H1 (cell line): ENCODE data around the gene EXT2. TPM values are rescaled to one million over a fixed set of nuclear protein-coding genes. Genes with fewer than 3 reads are reported as not detected.

Experiments
- CTCF ChIA-PET: fragments of 300-600 bp; sonication (Branson Sonifier 250); formaldehyde crosslinking; loops from one replicate; lab custom pipeline; 2021; ENCODE audit not compliant: partially characterized antibody; lab: Charles Lee
- POLR2A ChIA-PET: fragments of 300-600 bp; sonication (Branson Sonifier 250); formaldehyde crosslinking; loops from one replicate; lab custom pipeline; 2021; ENCODE audit warnings: inconsistent platforms; ENCODE audit not compliant: partially characterized antibody; lab: Charles Lee
- DNase-seq, 2 experiments: peaks; one replicate each; pipeline versions ENCODE4 v3.0.0 to v3.0.0-alpha.2; 2010 to 2022; ENCODE audit warnings: low spot score in 2 of 2, low read depth in 1 of 2, mixed read lengths in 1 of 2
- FAIRE-seq: peaks from 2 replicates; lab custom pipeline; 2011; peaks lifted over from hg19 to GRCh38; lab: Jason Lieb, UNC
- H2AFZ ChIP-seq: 2 replicates; pipeline ENCODE4 v1.8.1; 2012; ENCODE audit warnings: low read length, inconsistent platforms
- H2AK5ac ChIP-seq: 2 replicates; pipeline ENCODE4 v1.6.1; 2013; ENCODE audit warnings: low read depth, low read length
- H2BK120ac ChIP-seq: replicated peaks from 2 replicates; pipeline ENCODE3; 2013; ENCODE audit warnings: low read depth, low read length, inconsistent platforms
- H2BK12ac ChIP-seq: 2 replicates; pipeline ENCODE4 v1.6.1; 2013; ENCODE audit warnings: low read depth, low read length
- H2BK15ac ChIP-seq: 2 replicates; pipeline ENCODE4 v1.6.1; 2013; ENCODE audit warnings: low read length
- H2BK20ac ChIP-seq: 2 replicates; pipeline ENCODE4 v1.6.1; 2013; ENCODE audit warnings: low read length
- H2BK5ac ChIP-seq: 2 replicates; pipeline ENCODE4 v1.6.1; 2013; ENCODE audit warnings: low read depth, low read length
- H3K14ac ChIP-seq: 2 replicates; pipeline ENCODE4 v1.6.1; 2013; ENCODE audit warnings: inconsistent platforms; ENCODE audit not compliant: insufficient read length
- H3K18ac ChIP-seq: 2 replicates; pipeline ENCODE4 v1.6.1; 2013; ENCODE audit warnings: low read length; ENCODE audit errors: extremely low read depth
- H3K23ac ChIP-seq: 2 replicates; pipeline ENCODE4 v1.6.1; 2013; ENCODE audit warnings: inconsistent platforms; ENCODE audit not compliant: insufficient read length
- H3K23me2 ChIP-seq: 2 replicates; pipeline ENCODE4 v1.6.1; 2013; ENCODE audit warnings: low read depth, low read length
- H3K27ac ChIP-seq: 2 replicates; pipeline ENCODE4 v1.6.1; 2011; ENCODE audit warnings: low read depth, low read length, inconsistent platforms
- H3K27me3 ChIP-seq, 4 experiments: replicated peaks in 1 of 4; 1 replicate in 1 of 4; 2 replicates in 3 of 4; pipeline versions ENCODE4 v1.6.1 to v1.8.1; 2011 to 2013; ENCODE audit warnings: low read length in 3 of 4, mild to moderate bottlenecking in 3 of 4, inconsistent platforms in 2 of 4, mixed read lengths in 2 of 4, moderate library complexity in 1 of 4; ENCODE audit not compliant: control insufficient read depth in 3 of 4, insufficient read depth in 3 of 4; ENCODE audit errors: extremely low read depth in 1 of 4
- H3K36me3 ChIP-seq, 4 experiments: 2 replicates each; pipeline versions ENCODE4 v1.6.1 to v1.8.1; 2011 to 2013; ENCODE audit warnings: mild to moderate bottlenecking in 4 of 4, low read length in 3 of 4, moderate library complexity in 2 of 4, control low read depth in 1 of 4, inconsistent platforms in 1 of 4; ENCODE audit not compliant: insufficient read depth in 4 of 4, control insufficient read depth in 2 of 4
- H3K4ac ChIP-seq: replicated peaks from 2 replicates; pipeline ENCODE3; 2013; ENCODE audit warnings: low read length, low read depth, mixed read lengths, inconsistent platforms; ENCODE audit not compliant: insufficient read length
- H3K4me1 ChIP-seq, 4 experiments: replicated peaks in 1 of 4; 1 replicate in 1 of 4; 2 replicates in 3 of 4; pipeline versions ENCODE4 v1.6.1 to v1.8.1; 2011 to 2013; ENCODE audit warnings: low read length in 3 of 4, inconsistent platforms in 2 of 4, mixed read lengths in 1 of 4; ENCODE audit not compliant: insufficient read depth in 4 of 4, control insufficient read depth in 3 of 4
- H3K4me2 ChIP-seq, 2 experiments: 2 replicates each; pipeline versions ENCODE4 v1.6.1 to v1.8.1; 2011 to 2013; ENCODE audit warnings: low read depth in 2 of 2, low read length in 2 of 2, control low read depth in 1 of 2, inconsistent platforms in 1 of 2, mild to moderate bottlenecking in 1 of 2; ENCODE audit not compliant: insufficient read depth in 1 of 2
- H3K4me3 ChIP-seq, 4 experiments: fragments of 200-600, 300-600 bp in 1 of 4; sonication (generic), shearing (Covaris generic), sonication (Bioruptor Twin) in 1 of 4; 2 replicates each; pipeline versions ENCODE4 v1.5.1 to v1.8.1; 2011 to 2016; ENCODE audit warnings: low read length in 4 of 4, low read depth in 3 of 4, control low read depth in 2 of 4, inconsistent platforms in 2 of 4, mild to moderate bottlenecking in 2 of 4, mixed read lengths in 1 of 4, moderate library complexity in 1 of 4; ENCODE audit not compliant: insufficient read depth in 2 of 4; ENCODE audit errors: extremely low read depth in 1 of 4
- H3K56ac ChIP-seq: replicated peaks from 2 replicates; pipeline ENCODE3; 2013; ENCODE audit warnings: low read depth, mild to moderate bottlenecking, mixed read lengths, low read length, inconsistent platforms; ENCODE audit not compliant: insufficient read length
- H3K79me1 ChIP-seq: 2 replicates; pipeline ENCODE4 v1.6.1; 2013; ENCODE audit warnings: low read depth, low read length, control low read depth
- H3K79me2 ChIP-seq, 2 experiments: 2 replicates each; pipeline versions ENCODE4 v1.6.1 to v1.8.1; 2012 to 2013; ENCODE audit warnings: low read length in 2 of 2, mild to moderate bottlenecking in 2 of 2, inconsistent platforms in 1 of 2; ENCODE audit not compliant: insufficient read depth in 2 of 2, control insufficient read depth in 1 of 2
- H3K9ac ChIP-seq, 4 experiments: replicated peaks in 1 of 4; 1 replicate in 1 of 4; 2 replicates in 3 of 4; pipeline versions ENCODE4 v1.6.1 to v1.8.1; 2011 to 2013; ENCODE audit warnings: low read depth in 3 of 4, low read length in 3 of 4, control low read depth in 2 of 4, mild to moderate bottlenecking in 2 of 4, moderate library complexity in 2 of 4, inconsistent platforms in 1 of 4; ENCODE audit errors: extremely low read depth in 1 of 4
- H3K9me3 ChIP-seq, 2 experiments: 2 replicates each; pipeline versions ENCODE4 v1.6.1 to v1.8.1; 2012 to 2013; ENCODE audit warnings: mild to moderate bottlenecking in 2 of 2, moderate library complexity in 2 of 2, control low read depth in 1 of 2, inconsistent platforms in 1 of 2, low read depth in 1 of 2, low read length in 1 of 2, mixed read lengths in 1 of 2; ENCODE audit not compliant: insufficient read depth in 2 of 2
- H4K20me1 ChIP-seq, 2 experiments: replicated peaks in 1 of 2; 2 replicates each; pipeline versions ENCODE3 to v1.8.1; 2011 to 2013; ENCODE audit warnings: inconsistent platforms in 2 of 2, low read length in 2 of 2, mild to moderate bottlenecking in 1 of 2; ENCODE audit not compliant: insufficient read depth in 2 of 2, control insufficient read depth in 1 of 2
- H4K5ac ChIP-seq: 2 replicates; pipeline ENCODE4 v1.6.1; 2013; ENCODE audit warnings: low read length, low read depth, mixed read lengths, inconsistent platforms; ENCODE audit not compliant: insufficient read length
- H4K8ac ChIP-seq: 2 replicates; pipeline ENCODE4 v1.8.0; 2013; ENCODE audit warnings: mild to moderate bottlenecking, moderate library complexity, low read length, inconsistent platforms; ENCODE audit not compliant: insufficient read depth; ENCODE audit errors: extremely low read depth
- H4K91ac ChIP-seq: replicated peaks from 2 replicates; pipeline ENCODE3; 2013; ENCODE audit warnings: low read length, mixed read lengths, inconsistent platforms; ENCODE audit not compliant: insufficient read length
- BACH1 ChIP-seq: IDR thresholded peaks from 2 replicates; pipeline ENCODE4 v1.6.1; 2012; ENCODE audit warnings: low read length, improper control_type of control experiment
- BRCA1 ChIP-seq: IDR thresholded peaks from 2 replicates; pipeline ENCODE4 v1.6.1; 2012; ENCODE audit warnings: low read depth, low read length, improper control_type of control experiment
- CBX8 ChIP-seq: fragments of 300-800, 300-1000 bp; sonication (generic); IDR thresholded peaks from 2 replicates; pipeline ENCODE4 v1.7.1; 2016; ENCODE audit warnings: low read depth, low read length, borderline replicate concordance
- JUND ChIP-seq: IDR thresholded peaks from 2 replicates; pipeline ENCODE4 v1.6.1; 2011; ENCODE audit warnings: mild to moderate bottlenecking, improper control_type of control experiment, low read length
- TAF7 ChIP-seq: optimal IDR thresholded peaks from 2 replicates; pipeline ENCODE3; 2011; ENCODE audit warnings: low read depth, mild to moderate bottlenecking, inconsistent platforms, low read length, moderate library complexity, borderline replicate concordance
- WGBS, 2 experiments: shearing (Covaris generic) in 1 of 2; methylation state at CpG; one replicate each; pipeline versions ENCODE4 v1.1.6 to v1.1.7; 2013 to 2015; ENCODE audit warnings: low lambda C conversion rate in 2 of 2, mixed read lengths in 2 of 2, inconsistent platforms in 1 of 2, low coverage in 1 of 2, missing lambda C conversion rate in 1 of 2; ENCODE audit not compliant: insufficient replicate concordance in 2 of 2, insufficient coverage in 1 of 2, insufficient read length in 1 of 2; ENCODE audit errors: extremely low coverage in 1 of 2, missing lambda C conversion rate in 1 of 2; 5-methylcytosine and 5-hydroxymethylcytosine counted together
- polyA plus RNA-seq, 7 experiments: library from polyadenylated mRNA; depleted of rRNA in 3 of 7; stranded (reverse) in 5 of 7; unstranded in 2 of 7; fragments of >200 nt in 5 of 7; fragments of 200-250 nt in 2 of 7; gene quantifications; 1 replicate in 5 of 7; 2 replicates in 1 of 7; 4 replicates in 1 of 7; pipeline versions ENCODE4 v1.2.1 to v1.2.3, GENCODE V29; 2011 to 2013; ENCODE audit warnings: missing spikeins in 2 of 7, mixed read lengths in 2 of 7
- total RNA-seq: library from RNA; stranded (reverse); fragmentation: NEBNext Ultra II Directional; extraction: Animal tissue kit (Norgen Biotek cat#: 25700); gene quantifications from 2 replicates; pipeline ENCODE4 v1.2.1, GENCODE V29; 2021

Gene EXT2
- total and polyA plus RNA-seq, 2 of the 8 experiments (the other 6 are each of a cell fraction or from before 2014, with no cell fraction given) = 29.8 to 42.8 TPM

GRCh38 chr11:44264761-44265160 is 169.3 kb downstream of the EXT2 start:
- no peak overlapping the region for H3K56ac ChIP-seq
- no peak overlapping the region; the same call in 1 of the 2 replicates for H4K8ac ChIP-seq
- H3K27ac ChIP-seq = no peak overlapping the region
- no peaks in the 10 kb centered on the region for H3K79me2 ChIP-seq
- H4K5ac ChIP-seq = no peak overlapping the region
- H2BK5ac ChIP-seq = no peak overlapping the region
- FAIRE-seq (no peak), DNase-seq (no peak)
- no peaks in the 10 kb centered on the region for H4K20me1 ChIP-seq
- no peak overlapping the region for H2BK20ac ChIP-seq
- no peak overlapping the region for H3K23ac ChIP-seq
- no peaks in the 10 kb centered on the region for H3K27me3 ChIP-seq
- H3K18ac ChIP-seq = no peak overlapping the region
- H3K4me1 ChIP-seq = no peaks in the 10 kb centered on the region; a peak in 2 of 7 replicates
- H3K4me2 ChIP-seq = no peak overlapping the region
- H3K9ac ChIP-seq = no peak overlapping the region
- no peaks in the 10 kb centered on the region for H3K23me2 ChIP-seq
- 89% methylated on average over 22 of the region's 22 CpGs; no CpG with 5 or more reads in 1 of the 2 experiments for WGBS, 2 experiments
- H4K91ac ChIP-seq = no peak overlapping the region
- H3K36me3 ChIP-seq = no peaks in the 10 kb centered on the region
- H3K9me3 ChIP-seq = no peaks in the 10 kb centered on the region
- H2BK12ac ChIP-seq = no peak overlapping the region
- no peak overlapping the region for H2BK120ac ChIP-seq
- no peaks in the 10 kb centered on the region for H3K79me1 ChIP-seq
- no peak overlapping the region for H3K4me3 ChIP-seq
- H2AK5ac ChIP-seq = no peak overlapping the region
- H2AFZ ChIP-seq = no peak overlapping the region
- no peak overlapping the region for H3K4ac ChIP-seq
- CTCF ChIA-PET = interaction anchor here (0.6 to 2.2 kb wide), 2 partner anchors 21 to 61 kb away, joined by 3 to 14 read pairs; no protein-coding TSS in a partner anchor
- H3K14ac ChIP-seq = no peak overlapping the region
- POLR2A ChIA-PET = no interaction called here
- no peak overlapping the region for H2BK15ac ChIP-seq
- no peak for TF ChIP-seq BACH1
- no peak for TF ChIP-seq CBX8
- no peak for TF ChIP-seq BRCA1
- TF ChIP-seq JUND = no peak
- TF ChIP-seq TAF7 = no peak
